ENCODE data around the gene DDX27.
"Not testable (repeated sequence)": the region's sequence is repeated elsewhere in the genome, so short reads cannot be mapped to it uniquely, and the experiment has no call there.

The DDX27 gene

DNA sequence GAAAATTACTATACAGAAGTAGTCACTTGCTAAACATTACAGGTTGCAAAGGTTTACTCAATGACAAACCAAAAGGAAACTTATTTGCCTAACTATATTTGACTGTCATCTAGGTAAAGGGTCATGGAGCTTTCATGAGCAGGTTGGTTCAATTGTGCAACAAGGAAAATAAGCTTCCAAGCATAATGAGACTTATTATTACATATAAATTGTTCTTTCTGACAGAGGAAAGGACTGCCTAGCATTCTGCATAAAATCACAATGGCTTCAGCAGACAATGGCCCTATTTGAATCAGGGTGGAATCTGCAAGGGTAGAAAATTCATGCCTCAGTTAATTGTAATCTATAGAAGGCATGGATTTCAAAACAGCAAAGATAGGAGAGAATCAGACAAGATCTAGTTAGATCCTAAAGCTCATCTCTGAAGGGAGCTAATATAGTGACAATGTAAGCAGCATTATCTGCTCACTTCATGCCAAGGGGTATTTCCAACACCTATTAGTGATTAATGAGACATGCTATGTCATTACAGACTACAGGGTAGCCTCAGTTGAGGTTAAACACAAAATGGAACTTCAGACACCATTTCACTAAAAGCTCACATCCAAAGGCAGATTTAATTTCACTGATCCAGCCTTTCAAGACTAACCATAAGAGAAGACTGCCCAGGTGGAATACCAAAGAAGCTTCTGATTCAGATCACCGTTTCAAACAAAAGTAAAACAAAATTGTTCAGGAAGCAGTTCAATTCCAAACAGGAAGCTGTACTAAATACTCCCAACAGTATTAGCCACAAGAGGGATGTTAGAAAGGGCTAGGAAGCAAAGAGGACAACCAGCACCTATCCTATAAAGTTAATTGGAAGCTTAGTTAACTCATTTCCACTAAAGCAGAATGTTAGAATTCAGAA, 39.6 kb upstream of the DDX27 start:
- TF ChIP-seq, protein P1, sequence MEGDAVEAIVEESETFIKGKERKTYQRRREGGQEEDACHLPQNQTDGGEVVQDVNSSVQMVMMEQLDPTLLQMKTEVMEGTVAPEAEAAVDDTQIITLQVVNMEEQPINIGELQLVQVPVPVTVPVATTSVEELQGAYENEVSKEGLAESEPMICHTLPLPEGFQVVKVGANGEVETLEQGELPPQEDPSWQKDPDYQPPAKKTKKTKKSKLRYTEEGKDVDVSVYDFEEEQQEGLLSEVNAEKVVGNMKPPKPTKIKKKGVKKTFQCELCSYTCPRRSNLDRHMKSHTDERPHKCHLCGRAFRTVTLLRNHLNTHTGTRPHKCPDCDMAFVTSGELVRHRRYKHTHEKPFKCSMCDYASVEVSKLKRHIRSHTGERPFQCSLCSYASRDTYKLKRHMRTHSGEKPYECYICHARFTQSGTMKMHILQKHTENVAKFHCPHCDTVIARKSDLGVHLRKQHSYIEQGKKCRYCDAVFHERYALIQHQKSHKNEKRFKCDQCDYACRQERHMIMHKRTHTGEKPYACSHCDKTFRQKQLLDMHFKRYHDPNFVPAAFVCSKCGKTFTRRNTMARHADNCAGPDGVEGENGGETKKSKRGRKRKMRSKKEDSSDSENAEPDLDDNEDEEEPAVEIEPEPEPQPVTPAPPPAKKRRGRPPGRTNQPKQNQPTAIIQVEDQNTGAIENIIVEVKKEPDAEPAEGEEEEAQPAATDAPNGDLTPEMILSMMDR (conservative IDR thresholded peaks at IDR 0.05; ENCODE audit: low read depth, low read length), result no peak
- no peak overlapping the region for H3K4me3 ChIP-seq (ENCODE audit: low read depth, low read length)
- DNase-seq (ENCODE audit: low read depth), result no peak

DNA sequence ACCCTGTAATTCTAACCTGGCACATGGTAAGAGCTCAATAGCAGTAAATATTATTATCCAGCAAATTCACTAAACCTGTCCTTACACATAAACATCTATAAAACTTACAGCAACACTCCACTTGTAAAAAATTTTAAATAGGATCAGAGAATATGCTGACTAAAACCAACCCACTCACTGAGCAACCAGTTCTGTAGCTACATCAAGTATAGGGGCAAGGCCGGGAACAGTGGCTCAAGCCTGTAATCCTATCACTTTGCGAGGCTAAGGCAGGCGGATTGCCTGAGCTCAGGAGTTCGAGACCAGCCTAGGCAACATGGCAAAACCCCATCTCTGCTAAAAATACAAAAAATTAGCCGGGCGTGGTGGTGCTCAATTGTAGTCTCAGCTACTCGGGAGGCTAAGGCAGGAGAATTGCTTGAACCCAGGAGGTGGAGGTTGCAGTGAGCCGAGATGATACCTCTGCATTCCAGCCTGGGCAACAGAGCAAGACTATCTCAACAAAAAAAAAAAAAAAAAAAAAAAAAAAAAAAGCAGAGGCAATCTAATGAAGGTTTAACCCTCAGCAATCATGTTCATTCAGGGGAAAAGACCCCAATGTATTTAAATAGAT, 37.8 kb upstream of the DDX27 start:
- TF ChIP-seq, protein P1 (conservative IDR thresholded peaks at IDR 0.05; ENCODE audit: low read depth, low read length), result no peak
- no peak overlapping the region for H3K4me3 ChIP-seq (ENCODE audit: low read depth, low read length)
- DNase-seq (ENCODE audit: low read depth), result no peak

DNA sequence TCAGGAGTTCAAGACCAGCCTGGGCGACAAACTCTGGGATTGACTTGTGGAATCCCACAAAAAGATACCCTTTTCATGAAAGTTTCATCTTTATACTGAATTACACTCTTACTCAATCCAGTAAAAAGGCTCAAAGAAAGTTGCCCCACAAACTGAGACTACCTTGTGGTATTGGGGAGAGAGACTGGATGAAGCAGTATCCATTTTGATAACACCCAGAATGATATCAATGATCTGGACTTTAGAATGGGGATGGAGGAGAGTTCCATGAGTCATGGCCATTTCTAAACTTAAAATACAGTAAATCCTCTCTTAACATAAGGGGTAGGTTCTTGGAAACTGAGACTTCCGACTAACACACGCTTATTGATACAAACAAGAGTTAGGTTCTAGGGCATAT, 35.8 kb upstream of the DDX27 start:
- DNase-seq (ENCODE audit: low read depth), result no peak
- TF ChIP-seq, protein P1 (conservative IDR thresholded peaks at IDR 0.05; ENCODE audit: low read depth, low read length), result no peak
- H3K4me3 ChIP-seq (ENCODE audit: low read depth, low read length), result no peak overlapping the region

DNA sequence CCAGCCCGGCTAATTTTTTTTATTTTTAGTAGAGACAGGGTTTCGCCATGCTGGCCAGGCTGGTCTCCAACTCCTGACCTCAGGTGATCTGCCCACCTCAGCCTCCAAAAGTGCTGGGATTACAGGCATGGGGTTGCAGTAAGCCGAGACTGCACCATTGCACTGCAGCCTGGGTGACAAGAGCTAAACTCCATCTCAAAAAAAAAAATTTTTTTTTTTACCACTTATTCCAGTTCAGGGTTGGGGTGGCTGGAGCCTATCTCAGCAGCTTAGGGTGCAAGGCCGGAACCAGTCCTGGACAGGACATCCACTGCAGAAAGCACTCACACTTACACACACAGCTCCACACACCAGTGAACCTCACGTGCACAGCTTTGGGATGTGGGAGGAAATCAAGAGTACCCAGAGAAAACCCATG, 35.1 kb upstream of the DDX27 start:
- DNase-seq (ENCODE audit: low read depth); H3K4me3 ChIP-seq (ENCODE audit: low read depth, low read length): not testable (repeated sequence)

DNA sequence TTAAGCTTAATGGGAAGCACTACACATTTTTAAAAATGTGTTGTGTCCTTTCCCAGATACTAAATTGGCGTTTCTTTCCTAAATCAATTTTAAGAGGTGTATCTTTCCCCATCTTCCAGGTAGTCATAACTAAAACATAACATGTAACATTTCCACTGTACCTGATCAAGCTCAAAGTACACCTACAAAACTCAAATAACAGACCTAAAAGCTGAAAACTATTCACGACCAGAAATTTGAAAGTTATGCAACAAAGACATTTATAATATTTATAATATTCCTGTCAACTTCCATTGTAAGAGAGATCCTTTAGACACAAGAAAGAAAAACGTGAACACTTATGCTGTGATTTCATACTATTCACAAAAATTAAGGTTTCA, 34.5 kb upstream of the DDX27 start:
- no peak for DNase-seq (ENCODE audit: low read depth)
- TF ChIP-seq, protein P1 (conservative IDR thresholded peaks at IDR 0.05; ENCODE audit: low read depth, low read length), result no peak
- H3K4me3 ChIP-seq (ENCODE audit: low read depth, low read length), result no peak overlapping the region

DNA sequence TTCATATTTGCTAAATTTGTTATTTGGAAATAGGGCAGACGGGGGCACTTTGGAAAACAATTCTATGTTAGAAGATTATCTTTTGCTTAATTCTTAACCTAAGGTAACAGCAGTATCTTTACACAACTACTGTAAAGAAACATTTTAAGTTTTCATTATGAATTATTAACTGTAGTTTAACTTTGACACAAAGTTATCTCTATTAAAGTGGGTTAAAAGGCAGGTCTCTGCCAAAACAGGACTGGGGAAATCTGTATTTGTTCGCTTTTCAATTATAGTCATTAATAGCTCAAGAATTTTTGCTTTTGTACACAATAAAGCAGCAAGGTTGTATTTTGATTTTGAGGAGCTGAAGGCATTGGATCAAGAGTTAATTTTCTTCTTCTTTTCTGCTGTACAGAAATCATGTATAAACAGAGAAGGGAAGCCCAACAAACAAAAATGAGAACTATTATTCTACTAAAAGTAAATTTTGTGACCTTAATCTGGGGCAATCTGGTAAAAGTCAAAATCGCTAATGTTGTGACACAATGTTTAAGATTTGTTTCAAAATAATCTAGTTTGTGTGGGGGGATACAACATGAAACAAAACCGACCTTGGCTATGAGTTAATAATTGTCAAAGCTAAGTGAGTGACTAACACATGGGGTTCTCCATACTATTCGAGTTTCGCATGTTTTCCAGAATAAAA, 34.0 kb upstream of the DDX27 start:
- DNase-seq (ENCODE audit: low read depth), result no peak
- TF ChIP-seq, protein P1 (conservative IDR thresholded peaks at IDR 0.05; ENCODE audit: low read depth, low read length), result no peak
- H3K4me3 ChIP-seq (ENCODE audit: low read depth, low read length), result no peak overlapping the region
